ENCODE data around the gene ZNF574.
"Not testable (repeated sequence)": the region's sequence is repeated elsewhere in the genome, so short reads cannot be mapped to it uniquely, and the experiment has no call there.

The ZNF574 gene

DNA sequence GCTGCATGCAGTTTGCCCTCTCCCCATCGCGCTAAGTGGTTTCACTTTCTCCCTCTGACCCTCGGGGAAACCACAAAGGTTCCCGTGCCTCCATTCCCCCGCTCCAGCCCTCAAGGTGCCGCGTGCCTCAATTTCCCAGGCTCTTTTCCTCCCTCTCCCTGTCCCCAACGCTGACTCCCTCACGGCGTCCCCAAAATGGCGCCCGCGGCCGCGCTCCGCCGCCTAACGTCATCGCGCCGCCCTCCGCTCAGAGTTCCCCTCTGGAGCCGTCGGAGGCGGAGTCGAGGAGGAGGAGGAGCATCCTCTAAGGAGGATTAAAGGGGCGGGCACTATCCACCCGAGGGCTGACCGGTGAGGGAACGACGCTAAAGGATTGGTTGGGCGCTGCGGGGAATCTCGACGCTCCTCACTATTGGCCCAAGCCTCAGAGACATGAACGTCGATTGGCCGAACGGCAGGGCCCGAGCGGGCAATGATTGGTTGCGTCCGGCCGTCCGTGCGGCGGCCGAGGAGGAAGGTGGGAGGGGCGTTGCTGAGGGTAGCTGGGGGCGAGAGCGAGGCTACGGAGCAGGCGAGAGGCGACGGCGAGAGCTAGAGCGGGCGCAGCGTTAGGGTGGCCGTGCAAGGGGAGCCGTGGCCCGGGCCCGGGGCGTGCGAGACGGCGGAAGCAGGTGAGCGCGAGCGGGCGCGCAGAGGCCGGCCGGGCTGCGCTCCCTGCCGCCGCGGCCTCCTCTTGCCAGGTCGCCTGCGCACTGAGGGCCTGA lies at the start of gene ZNF574:
ZNF574 (plus strand) TSS at position 551 of the 764 bp plus-strand sequence. CDS start 2,441 bp downstream, outside the sequence.
- DNase-seq = peak; percentile 98 to 99

- peak; percentile 67 to 70 for DNase-seq
Measured at GRCh38 chr19:42028304-42029216, 47.4 kb upstream of the ZNF574 start.

- DNase-seq = no peak
Measured at GRCh38 chr19:42030645-42031440, 45.1 kb upstream of the ZNF574 start.

DNA sequence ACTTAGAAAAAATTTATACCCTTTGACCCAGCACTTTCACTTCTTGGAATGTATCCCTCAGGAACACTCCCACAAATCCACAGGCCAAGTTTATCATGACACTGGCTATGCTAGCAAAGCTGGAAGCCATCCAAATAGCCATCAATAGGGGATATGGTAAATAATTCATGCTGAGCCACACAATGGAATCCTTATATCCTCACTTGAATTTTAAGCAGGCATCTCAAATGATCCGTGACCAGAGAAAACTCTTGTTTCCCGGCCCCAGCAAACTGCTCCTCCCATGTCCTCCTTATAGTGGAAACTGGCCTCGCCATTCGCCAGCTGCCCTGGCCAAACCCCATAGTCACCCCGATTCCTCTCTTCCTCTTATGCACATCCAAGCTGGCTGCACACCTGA lies 43.5 kb upstream of the ZNF574 start:
- DNase-seq = no peak

- DNase-seq = no peak
Measured at GRCh38 chr19:42033413-42033812, 42.6 kb upstream of the ZNF574 start.

DNA sequence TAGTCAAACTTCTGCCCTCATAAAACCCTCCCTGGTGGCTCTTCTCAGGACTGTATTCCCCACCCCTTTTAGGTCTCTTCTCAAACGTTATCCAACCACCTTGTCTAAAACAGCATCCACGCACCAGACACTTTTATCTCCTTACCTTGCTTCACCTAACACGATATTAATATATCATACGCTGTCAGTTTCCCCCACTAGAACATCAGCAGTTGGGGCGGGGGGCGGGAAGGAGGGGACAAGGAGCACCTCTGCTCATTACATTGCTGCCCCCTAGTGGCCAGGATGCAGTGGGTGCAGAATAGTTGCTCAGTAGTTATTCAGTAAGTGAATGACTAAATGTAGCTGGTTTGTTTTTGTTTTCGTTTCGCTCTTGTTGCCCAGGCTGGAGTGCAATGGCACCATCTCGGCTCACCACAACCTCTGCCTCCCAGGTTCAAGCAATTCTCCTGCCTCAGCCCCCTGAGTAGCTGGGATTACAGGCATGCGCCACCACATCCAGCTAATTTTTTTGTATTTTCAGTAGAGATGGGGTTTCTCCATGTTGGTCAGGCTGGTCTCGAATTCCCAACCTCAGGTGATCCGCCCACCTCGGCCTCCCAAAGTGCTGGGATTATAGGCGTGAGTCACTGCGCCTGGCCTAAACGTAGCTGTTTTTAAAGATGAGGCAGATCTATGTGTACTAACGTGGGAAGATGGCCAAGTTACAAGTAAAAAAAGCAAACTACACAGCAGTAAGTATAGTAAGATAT lies 41.1 kb upstream of the ZNF574 start:
- peak; percentile 64 to 65 for DNase-seq

DNA sequence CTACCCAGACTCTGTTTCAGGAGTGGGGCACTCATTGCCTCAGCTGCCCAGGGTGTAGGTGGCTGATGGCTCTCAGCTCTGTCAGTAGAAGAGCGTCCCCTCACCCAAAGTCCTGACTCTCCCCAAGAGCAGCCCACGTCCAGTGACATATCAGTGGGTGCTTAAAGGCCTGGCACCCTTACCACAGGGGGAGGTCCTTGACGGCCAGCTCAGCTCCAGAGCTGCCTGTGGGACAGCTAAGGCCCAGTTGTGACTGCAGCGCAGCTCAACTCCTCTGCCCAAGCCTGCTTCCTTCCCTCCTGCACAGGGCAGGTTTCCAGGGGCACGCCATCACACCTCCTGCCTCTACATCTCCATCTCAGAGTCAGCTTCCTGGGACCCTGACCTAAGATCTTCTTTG lies 38.3 kb upstream of the ZNF574 start:
- DNase-seq = no peak

- no peak for DNase-seq
Measured at GRCh38 chr19:42038666-42039065, 37.3 kb upstream of the ZNF574 start.

DNA sequence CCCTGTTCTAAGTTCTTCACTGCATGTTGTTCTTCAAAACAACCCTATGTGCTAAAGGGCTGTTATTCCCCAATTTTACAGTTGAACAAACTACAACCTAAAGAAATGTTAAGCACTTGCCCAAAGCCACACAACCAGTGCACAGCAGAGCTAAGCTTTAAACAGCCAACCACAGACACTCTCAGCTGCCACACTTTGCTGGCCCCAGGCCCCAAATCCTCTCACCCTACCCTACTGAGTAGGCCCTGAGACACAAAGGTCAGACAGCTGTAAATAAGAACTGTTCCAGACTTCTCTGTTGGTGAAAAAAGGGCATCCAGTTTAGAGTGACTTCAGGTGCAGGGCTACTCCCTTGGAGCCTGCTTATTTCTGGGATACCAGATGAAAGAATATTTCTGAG lies 35.9 kb upstream of the ZNF574 start:
- no peak for DNase-seq

GRCh38 chr19:42040491-42040890 lies 35.5 kb upstream of the ZNF574 start:
- DNase-seq = not testable (repeated sequence)

DNA sequence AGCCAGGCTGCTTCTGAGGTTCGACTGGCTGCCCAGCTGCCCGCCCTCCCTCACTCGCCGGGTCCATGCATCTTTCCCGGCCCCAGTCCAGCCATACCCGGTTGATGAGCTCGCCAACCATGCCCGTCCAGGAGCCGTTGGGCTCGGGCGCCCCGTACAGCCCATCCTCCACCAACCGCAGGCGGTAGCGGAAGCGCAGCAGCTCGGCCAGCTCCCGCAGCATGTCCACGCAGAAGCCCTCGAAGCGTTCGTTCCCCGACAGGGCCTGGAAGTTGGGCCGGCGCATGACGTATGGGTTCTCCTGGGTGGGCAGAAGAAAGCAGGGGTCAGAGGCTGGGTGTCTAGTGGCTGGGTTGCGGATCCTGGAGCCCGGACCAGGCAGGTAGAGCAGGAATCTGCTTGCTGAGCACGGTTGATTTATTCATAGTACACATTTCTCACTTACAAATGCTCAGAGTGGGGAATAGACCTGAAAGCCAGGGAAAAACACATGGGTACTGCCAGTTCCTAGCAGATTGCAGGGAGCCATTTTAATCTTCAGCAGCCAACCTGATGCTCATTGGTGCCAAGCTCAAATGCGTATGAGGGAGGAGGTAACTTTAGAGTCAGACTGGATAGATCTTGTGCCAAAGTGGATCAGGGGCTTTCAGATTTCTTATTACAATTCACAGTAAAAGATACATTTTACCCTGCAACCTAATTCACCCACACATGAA lies 33.4 kb upstream of the ZNF574 start:
- no peak for DNase-seq

GRCh38 chr19:42045575-42045974 lies 30.4 kb upstream of the ZNF574 start:
- DNase-seq = no peak

DNA sequence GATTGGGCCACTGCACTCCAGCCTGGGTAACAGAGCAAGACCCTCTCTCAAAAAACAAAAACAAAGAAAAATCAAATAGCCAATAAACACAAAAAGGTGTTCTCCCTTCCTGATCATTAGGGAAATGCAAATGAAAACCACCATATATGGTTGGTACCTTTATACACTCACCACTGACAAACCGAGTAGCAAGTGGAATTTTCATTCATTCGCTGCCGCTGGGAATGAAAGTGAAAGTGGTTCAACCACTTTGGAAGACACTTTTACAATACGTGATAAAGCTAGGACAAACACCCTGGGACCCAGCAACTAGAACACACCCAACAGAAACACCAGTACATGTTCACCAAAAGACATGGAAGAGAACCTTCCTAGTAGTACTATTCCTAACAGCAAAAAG lies 27.0 kb upstream of the ZNF574 start:
- DNase-seq = no peak

- peak; percentile 65 to 75 for DNase-seq
Measured at GRCh38 chr19:42051166-42052115, 24.5 kb upstream of the ZNF574 start.

GRCh38 chr19:42052241-42052863 lies 23.6 kb upstream of the ZNF574 start:
- DNase-seq = no peak

GRCh38 chr19:42053037-42053935 lies 22.7 kb upstream of the ZNF574 start:
- DNase-seq = no peak

- DNase-seq = no peak
Measured at GRCh38 chr19:42054205-42054604, 21.8 kb upstream of the ZNF574 start.

- no peak for DNase-seq
Measured at GRCh38 chr19:42057846-42058245, 18.1 kb upstream of the ZNF574 start.

GRCh38 chr19:42059196-42059595 lies 16.8 kb upstream of the ZNF574 start:
- DNase-seq = no peak

Measured in activated T-cell treated with anti-CD3 and anti-CD28 coated beads, Interleukin-2, amount 50 U/mL, for 48 hours (primary cell).